ENCODE results near the gene LCNL1.

Gene LCNL1

GRCh38 chr9:136991993-136992818, 9.4 kb downstream of the LCNL1 start, which contains the start of gene PAXX:
Gene PAXX (plus strand): TSS chr9:136992422. CDS start chr9:136992444, 22 bp downstream.
- peaks cover 0 to 25% of the 10 kb centered on the region in 2 donors for H3K27me3 ChIP-seq

GRCh38 chr9:136992819-136993369, 10.1 kb downstream of the LCNL1 start:
- Histone ChIP-seq H3K27me3 (peaks cover 0 to 31% of the 10 kb centered on the region in 2 donors), H3K9me3 (no peaks in the 10 kb centered on the region), H3K27ac (peak overlapping the region; percentile 74 to 81), H3K4me1 (peaks cover 0 to 34% (median 27%) of the 10 kb centered on the region in 4 donors), H3K4me3 (peak overlapping the region; percentile 76 to 86), H3K36me3 (no peaks in the 10 kb centered on the region)
- intact Hi-C loops (cut with DNase I; ENCODE audit: low total_unique reads): no loop called here
- no peak for TF ChIP-seq CTCF (IDR thresholded peaks at IDR 0.05)
- no peak for DNase-seq

More at GRCh38 chr9:136991993-136992818, 9.4 kb downstream of the LCNL1 start, which contains the start of gene PAXX:
- no peak for TF ChIP-seq CTCF (IDR thresholded peaks at IDR 0.05)
- intact Hi-C loops (cut with DNase I; ENCODE audit: low total_unique reads): no loop called here
- Histone ChIP-seq H3K27ac (peak within 1 kb of the TSS; percentile 74 to 81), H3K9me3 (no peaks in the 10 kb centered on the region), H3K4me1 (peaks cover 0 to 34% (median 27%) of the 10 kb centered on the region in 4 donors), H3K36me3 (no peaks in the 10 kb centered on the region), H3K4me3 (peak within 1 kb of the TSS; percentile 76 to 86)
- peak; percentile 86 to 94 for DNase-seq

GRCh38 chr9:136994180-136994887, 11.5 kb downstream of the LCNL1 start:
- H3K9me3 ChIP-seq: no peaks in the 10 kb centered on the region
- no peak overlapping the region for H3K4me3 ChIP-seq
- intact Hi-C loops (cut with DNase I; ENCODE audit: low total_unique reads): no loop called here
- H3K36me3 ChIP-seq: no peaks in the 10 kb centered on the region
- H3K27ac ChIP-seq: no peak overlapping the region
- no peak for TF ChIP-seq CTCF (IDR thresholded peaks at IDR 0.05)
- peaks cover 0 to 31% of the 10 kb centered on the region in 2 donors for H3K27me3 ChIP-seq
- peaks cover 0 to 34% (median 27%) of the 10 kb centered on the region in 4 donors for H3K4me1 ChIP-seq
- DNase-seq: no peak

- intact Hi-C loops (cut with DNase I; ENCODE audit: low total_unique reads): no loop called here
- peaks cover 0 to 34% (median 27%) of the 10 kb centered on the region in 4 donors for H3K4me1 ChIP-seq
- no peak overlapping the region for H3K27ac ChIP-seq
- DNase-seq: no peak
- no peak overlapping the region for H3K4me3 ChIP-seq
- peaks cover 0 to 31% of the 10 kb centered on the region in 2 donors for H3K27me3 ChIP-seq
- no peaks in the 10 kb centered on the region for H3K9me3 ChIP-seq
- H3K36me3 ChIP-seq: no peaks in the 10 kb centered on the region
- TF ChIP-seq CTCF (IDR thresholded peaks at IDR 0.05): no peak
These were observed 12.1 kb downstream of the LCNL1 start for GRCh38 chr9:136994888-136995230.

GRCh38 chr9:136995362-136995761, 12.6 kb downstream of the LCNL1 start:
- intact Hi-C loops (cut with DNase I; ENCODE audit: low total_unique reads): no loop called here
- no peak for DNase-seq
- H3K27ac ChIP-seq: no peak overlapping the region
- peaks cover 0 to 34% of the 10 kb centered on the region in 2 donors for H3K27me3 ChIP-seq
- H3K4me1 ChIP-seq: peaks cover 0 to 34% (median 27%) of the 10 kb centered on the region in 4 donors
- no peak for TF ChIP-seq CTCF (IDR thresholded peaks at IDR 0.05)
- H3K9me3 ChIP-seq: no peaks in the 10 kb centered on the region
- no peaks in the 10 kb centered on the region for H3K36me3 ChIP-seq
- peak overlapping the region in 1 of 2 donors; percentile 29 for H3K4me3 ChIP-seq
